Natural killer cell (primary cell): ENCODE data around the gene KCNC2. TPM values are rescaled to one million over a fixed set of nuclear protein-coding genes. Genes with fewer than 3 reads are reported as not detected.
"Not testable (repeated sequence)": the region's sequence is repeated elsewhere in the genome, so short reads cannot be mapped to it uniquely, and the experiment has no call there.

ENCODE experiments used
- ATAC-seq, 3 donors: fragments of 150-1000 bp in 2 of 3; fragments of 200-7000 bp in 1 of 3; cut with Tn5 transposase; 1 replicate in 1 of 3; 2 replicates in 2 of 3; pipeline ENCODE4 v1.10.0; 2021; ENCODE audit warnings: mild to moderate bottlenecking in 2 of 3, moderate library complexity in 2 of 3
- DNase-seq, 2 donors: peaks; one replicate each; pipeline versions ENCODE4 v3.0.0 to v3.0.0-alpha.2; 2013 to 2021; ENCODE audit warnings: mixed read lengths in 1 of 2
- H3K27ac ChIP-seq: one replicate; pipeline ENCODE4 v1.5.1; 2013; ENCODE audit warnings: mild to moderate bottlenecking, low read length
- H3K27me3 ChIP-seq: one replicate; pipeline ENCODE4 v1.6.1; 2013; ENCODE audit warnings: low read length; ENCODE audit not compliant: control insufficient read depth, insufficient read depth
- H3K36me3 ChIP-seq: one replicate; pipeline ENCODE4 v1.6.1; 2013; ENCODE audit warnings: low read length; ENCODE audit not compliant: control insufficient read depth, insufficient read depth
- H3K4me1 ChIP-seq: one replicate; pipeline ENCODE4 v1.6.1; 2013; ENCODE audit warnings: low read length; ENCODE audit not compliant: control insufficient read depth, insufficient read depth
- H3K4me3 ChIP-seq: one replicate; pipeline ENCODE4 v1.5.1; 2013; ENCODE audit warnings: low read length
- H3K9me3 ChIP-seq: one replicate; pipeline ENCODE4 v1.6.1; 2013; ENCODE audit warnings: low read length; ENCODE audit not compliant: control insufficient read depth, insufficient read depth
- H3K27ac Mint-ChIP-seq, 2 donors: one replicate each; pipeline ENCODE4 v1.8.0; 2022; ENCODE audit warnings: mild to moderate bottlenecking in 2 of 2, mixed read lengths in 2 of 2, moderate library complexity in 1 of 2
- H3K27me3 Mint-ChIP-seq, 2 donors: one replicate each; pipeline ENCODE4 v1.8.0; 2022; ENCODE audit warnings: low read depth in 2 of 2, mixed read lengths in 2 of 2
- H3K36me3 Mint-ChIP-seq: one replicate; pipeline ENCODE4 v1.8.0; 2022; ENCODE audit warnings: mixed read lengths
- H3K4me1 Mint-ChIP-seq, 2 donors: one replicate each; pipeline ENCODE4 v1.8.0; 2022; ENCODE audit warnings: mixed read lengths in 2 of 2
- H3K4me3 Mint-ChIP-seq: one replicate; pipeline ENCODE4 v1.8.0; 2022; ENCODE audit warnings: mild to moderate bottlenecking, moderate library complexity, mixed read lengths
- H3K9me3 Mint-ChIP-seq, 2 donors: one replicate each; pipeline ENCODE4 v1.8.0; 2022; ENCODE audit warnings: mixed read lengths in 2 of 2
- CTCF ChIP-seq: fragments of 200-600 bp; IDR thresholded peaks from one replicate; pipeline ENCODE4 v1.8.0; 2022; ENCODE audit warnings: antibody characterized with exemption
- WGBS: methylation state at CpG from one replicate; pipeline ENCODE4 v1.1.7; 2013; ENCODE audit warnings: missing lambda C conversion rate; ENCODE audit not compliant: insufficient coverage; 5-methylcytosine and 5-hydroxymethylcytosine counted together
- intact Hi-C: fragments of 100-400 bp; cut with micrococcal nuclease; formaldehyde crosslinking; loops from one replicate; pipeline ENCODE4 v1.14.2; 2022
- total RNA-seq, 4 donors: library from RNA; stranded (reverse); fragments of 120-200 nt in 1 of 4; gene quantifications; one replicate each; pipeline versions ENCODE4 v1.2.3 to v1.2.4, GENCODE V29; 2013 to 2022

KCNC2 gene
- total RNA-seq, 3 donors from 2014 or later (not counting 1 experiment from before 2014, with no cell fraction given) = not detected

GRCh38 chr12:75190846-75191245, 18.8 kb downstream of the KCNC2 start:
- H3K4me3 ChIP-seq = no peak overlapping the region
- Mint-ChIP-seq H3K4me3 (no peak overlapping the region), H3K4me1 (no peaks in the 10 kb centered on the region), H3K36me3 (no peaks in the 10 kb centered on the region), H3K27ac (no peak overlapping the region), H3K27me3 (no peaks in the 10 kb centered on the region), H3K9me3 (peaks cover 2 to 4% of the 10 kb centered on the region in 2 donors)
- no peak overlapping the region for H3K27ac ChIP-seq
- no peaks in the 10 kb centered on the region for H3K4me1 ChIP-seq
- DNase-seq (no peak), ATAC-seq (no peak)
- intact Hi-C loops = no loop called here
- no peaks in the 10 kb centered on the region for H3K27me3 ChIP-seq
- H3K9me3 ChIP-seq = no peaks in the 10 kb centered on the region
- TF ChIP-seq CTCF = no peak
- H3K36me3 ChIP-seq = no peaks in the 10 kb centered on the region

- H3K36me3 Mint-ChIP-seq, H3K27ac Mint-ChIP-seq, H3K4me3 ChIP-seq, H3K27ac ChIP-seq, H3K4me1 Mint-ChIP-seq, H3K9me3 ChIP-seq, H3K9me3 Mint-ChIP-seq, H3K36me3 ChIP-seq, H3K27me3 Mint-ChIP-seq, intact Hi-C loops, H3K4me1 ChIP-seq, ATAC-seq, H3K4me3 Mint-ChIP-seq, DNase-seq, H3K27me3 ChIP-seq: not testable (repeated sequence)
- 85% methylated on average over 2 of the region's 3 CpGs for WGBS
Measured at GRCh38 chr12:75185881-75186280, 23.8 kb downstream of the KCNC2 start.

GRCh38 chr12:75184516-75184915, 25.1 kb downstream of the KCNC2 start:
- no peak overlapping the region for H3K4me3 Mint-ChIP-seq
- no peaks in the 10 kb centered on the region for H3K36me3 ChIP-seq
- no peaks in the 10 kb centered on the region for H3K27me3 ChIP-seq
- no peaks in the 10 kb centered on the region for H3K9me3 ChIP-seq
- no peaks in the 10 kb centered on the region for H3K27me3 Mint-ChIP-seq
- TF ChIP-seq CTCF = no peak
- H3K9me3 Mint-ChIP-seq = peaks cover 0 to 4% of the 10 kb centered on the region in 2 donors
- no peak for ATAC-seq
- no peaks in the 10 kb centered on the region for H3K4me1 ChIP-seq
- intact Hi-C loops = no loop called here
- no peaks in the 10 kb centered on the region for H3K4me1 Mint-ChIP-seq
- no peak overlapping the region for H3K27ac ChIP-seq
- DNase-seq = no peak
- H3K27ac Mint-ChIP-seq = no peak overlapping the region
- H3K36me3 Mint-ChIP-seq = no peaks in the 10 kb centered on the region
- no peak overlapping the region for H3K4me3 ChIP-seq

GRCh38 chr12:75183967-75184366, 25.7 kb downstream of the KCNC2 start:
- Histone ChIP-seq H3K27me3 (no peaks in the 10 kb centered on the region), H3K27ac (no peak overlapping the region), H3K4me1 (no peaks in the 10 kb centered on the region), H3K36me3 (no peaks in the 10 kb centered on the region), H3K9me3 (no peaks in the 10 kb centered on the region), H3K4me3 (no peak overlapping the region)
- ATAC-seq (no peak), DNase-seq (no peak)
- H3K9me3 Mint-ChIP-seq = peaks cover 0 to 4% of the 10 kb centered on the region in 2 donors
- 96% methylated on average over 4 of the region's 4 CpGs for WGBS
- H3K4me3 Mint-ChIP-seq = no peak overlapping the region
- intact Hi-C loops = no loop called here
- H3K27ac Mint-ChIP-seq = no peak overlapping the region
- H3K4me1 Mint-ChIP-seq = no peaks in the 10 kb centered on the region
- no peaks in the 10 kb centered on the region for H3K36me3 Mint-ChIP-seq
- no peaks in the 10 kb centered on the region for H3K27me3 Mint-ChIP-seq
- TF ChIP-seq CTCF = no peak
